ENCODE data around the gene INSRR.

DNA sequence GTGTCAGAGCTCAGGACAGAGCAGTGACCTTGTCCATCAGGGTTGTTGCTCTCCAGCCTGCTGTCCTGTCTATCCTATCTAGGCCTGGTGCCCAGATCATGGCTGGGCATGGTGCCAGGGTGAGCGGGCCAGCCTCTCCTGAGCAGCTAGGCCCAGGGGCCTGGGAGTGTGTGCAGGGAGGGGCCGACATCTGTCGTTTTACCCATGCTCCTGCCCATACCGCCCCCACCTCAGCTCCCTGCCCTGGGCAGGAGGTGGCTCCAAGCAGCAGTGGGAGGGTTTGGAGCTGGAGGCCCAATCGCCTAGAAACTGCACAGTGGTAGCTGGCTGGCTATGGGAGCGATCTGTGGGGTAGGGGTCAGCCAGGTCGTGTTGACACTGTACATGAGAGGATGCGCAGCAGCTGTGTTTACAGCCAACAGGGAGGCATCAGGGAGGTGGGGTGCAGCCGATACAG is 6.5 kb downstream of the INSRR start:
- TF ChIP-seq CTCF (conservative IDR thresholded peaks at IDR 0.05) (no peak), EZH2 (IDR thresholded peaks at IDR 0.05; ENCODE audit: low read depth) (no peak)

Data from PC-9 (cell line).